GM12891 (cell line): ENCODE data around the gene PTAR1.

ENCODE experiments used
- PAX5 ChIP-seq: IDR thresholded peaks from 2 replicates; pipeline ENCODE4 v1.6.1; 2011; ENCODE audit warnings: low read length, moderate library complexity, mild to moderate bottlenecking; ENCODE audit not compliant: insufficient read depth, severe bottlenecking
- POLR2A ChIP-seq: IDR thresholded peaks from 2 replicates; pipeline ENCODE4 v1.6.1; 2011; ENCODE audit warnings: low read depth, low read length, control low read depth
- POLR2AphosphoS5 ChIP-seq: IDR thresholded peaks from 2 replicates; pipeline ENCODE4 v1.6.1; 2011; ENCODE audit warnings: low read depth, low read length, control low read depth
- POU2F2 ChIP-seq: IDR thresholded peaks from 2 replicates; pipeline ENCODE4 v1.6.1; 2011; ENCODE audit warnings: low read depth, mild to moderate bottlenecking, control low read depth, low read length, moderate library complexity
- SPI1 ChIP-seq: IDR thresholded peaks from 2 replicates; pipeline ENCODE4 v1.6.1; 2011; ENCODE audit warnings: low read depth, low read length, control low read depth
- TAF1 ChIP-seq: IDR thresholded peaks from 2 replicates; pipeline ENCODE4 v1.6.1; 2011; ENCODE audit warnings: low read depth, low read length, control low read depth

GRCh38 chr9:69794356-69794755 lies 34.5 kb upstream of the PTAR1 start:
- TF ChIP-seq POLR2A (no peak), TAF1 (no peak), POLR2AphosphoS5 (no peak), SPI1 (no peak), POU2F2 (no peak), PAX5 (no peak)
